Suprapubic skin (tissue), 4 donors: ENCODE results near the gene PSME3IP1. TPM values are rescaled to one million over a fixed set of nuclear protein-coding genes. Genes with fewer than 3 reads are reported as not detected.

Experiments
- DNase-seq, 2 donors: peaks; one replicate each; pipeline ENCODE4 v3.0.0-alpha.2; 2019; ENCODE audit warnings: low spot score in 2 of 2
- H3K27ac ChIP-seq: fragments of 200-600 bp; sonication (generic); one replicate; pipeline ENCODE4 v1.5.1; 2019
- H3K27me3 ChIP-seq: fragments of 200-600 bp; sonication (generic); one replicate; pipeline ENCODE4 v1.5.1; 2019
- H3K36me3 ChIP-seq: fragments of 200-600 bp; sonication (generic); one replicate; pipeline ENCODE4 v1.5.1; 2019
- H3K4me1 ChIP-seq: fragments of 200-600 bp; sonication (generic); one replicate; pipeline ENCODE4 v1.5.1; 2019
- H3K4me3 ChIP-seq: fragments of 200-600 bp; sonication (generic); one replicate; pipeline ENCODE4 v1.5.1; 2019; ENCODE audit warnings: mild to moderate bottlenecking
- H3K9me3 ChIP-seq: fragments of 200-600 bp; sonication (generic); one replicate; pipeline ENCODE4 v1.5.1; 2019
- CTCF ChIP-seq, 2 donors: fragments of 200-600 bp in 1 of 2; fragments of 450-650 bp in 1 of 2; sonication (generic) in 1 of 2; IDR thresholded peaks; one replicate each; pipeline ENCODE4 v1.5.1; 2016 to 2019; ENCODE audit warnings: antibody characterized with exemption in 2 of 2, mild to moderate bottlenecking in 1 of 2, moderate library complexity in 1 of 2
- EP300 ChIP-seq: sonication (generic); formaldehyde crosslinking; IDR thresholded peaks from one replicate; pipeline ENCODE4 v1.6.1; 2017; ENCODE audit warnings: antibody characterized with exemption
- POLR2A ChIP-seq, 2 donors: fragments of 450-650 bp; IDR thresholded peaks; one replicate each; pipeline ENCODE4 v1.6.1; 2017; ENCODE audit warnings: antibody characterized with exemption in 2 of 2, mild to moderate bottlenecking in 2 of 2, moderate library complexity in 2 of 2
- POLR2AphosphoS5 ChIP-seq, 3 donors: sonication (generic); formaldehyde crosslinking; IDR thresholded peaks; one replicate each; pipeline ENCODE4 v1.6.1; 2017; ENCODE audit warnings: antibody characterized with exemption in 3 of 3
- WGBS: methylation state at CpG from one replicate; pipeline ENCODE4 v1.1.5; 2018; 5-methylcytosine and 5-hydroxymethylcytosine counted together
- total RNA-seq, 4 donors: library from RNA; depleted of rRNA; stranded (reverse); fragments of >200 nt; gene quantifications; one replicate each; pipeline ENCODE4 v1.1.0, GENCODE V29; 2016

PSME3IP1 gene
- total RNA-seq, 4 donors from 2014 or later: 47.1 to 109 (median 60.3) TPM

- Histone ChIP-seq H3K27ac (no peak overlapping the region), H3K27me3 (no peaks in the 10 kb centered on the region), H3K36me3 (peaks cover 53% of the 10 kb centered on the region), H3K4me3 (no peak overlapping the region), H3K9me3 (no peaks in the 10 kb centered on the region), H3K4me1 (peaks cover 20% of the 10 kb centered on the region)
- no peak for DNase-seq
- TF ChIP-seq CTCF (IDR thresholded peaks at IDR 0.05): peak; percentile 15 to 58
- no peak for TF ChIP-seq POLR2A (IDR thresholded peaks at IDR 0.05)
- no peak for TF ChIP-seq POLR2AphosphoS5 (IDR thresholded peaks at IDR 0.05)
- WGBS: 8% methylated on average over 4 of the region's 4 CpGs
These were observed 17.9 kb downstream of the PSME3IP1 start for GRCh38 chr16:57167953-57168352.

- Histone ChIP-seq H3K4me1 (peaks cover 20% of the 10 kb centered on the region), H3K27me3 (no peaks in the 10 kb centered on the region), H3K4me3 (no peak overlapping the region), H3K9me3 (no peaks in the 10 kb centered on the region), H3K36me3 (peaks cover 53% of the 10 kb centered on the region), H3K27ac (peak overlapping the region; percentile 43)
- TF ChIP-seq EP300 (no peak), CTCF (IDR thresholded peaks at IDR 0.05) (no peak), POLR2AphosphoS5 (IDR thresholded peaks at IDR 0.05) (no peak), POLR2A (IDR thresholded peaks at IDR 0.05) (no peak)
- WGBS: 50% methylated on average over 3 of the region's 3 CpGs
- DNase-seq: no peak
These were observed 18.3 kb downstream of the PSME3IP1 start for GRCh38 chr16:57167538-57167937.

- Histone ChIP-seq H3K27ac (peak overlapping the region; percentile 43), H3K27me3 (no peaks in the 10 kb centered on the region), H3K4me1 (peaks cover 20% of the 10 kb centered on the region), H3K4me3 (no peak overlapping the region), H3K36me3 (peaks cover 53% of the 10 kb centered on the region), H3K9me3 (no peaks in the 10 kb centered on the region)
- no peak for DNase-seq
- TF ChIP-seq CTCF (IDR thresholded peaks at IDR 0.05) (no peak), POLR2A (IDR thresholded peaks at IDR 0.05) (no peak), EP300 (no peak), POLR2AphosphoS5 (IDR thresholded peaks at IDR 0.05) (no peak)
- WGBS: 37% methylated on average over 7 of the region's 7 CpGs
These were observed 18.9 kb downstream of the PSME3IP1 start for GRCh38 chr16:57166951-57167350.

GRCh38 chr16:57166451-57166850 is 19.4 kb downstream of the PSME3IP1 start:
- H3K27me3 ChIP-seq: no peaks in the 10 kb centered on the region
- H3K9me3 ChIP-seq: no peaks in the 10 kb centered on the region
- no peak for TF ChIP-seq POLR2A (IDR thresholded peaks at IDR 0.05)
- TF ChIP-seq EP300: no peak
- no peak for TF ChIP-seq CTCF (IDR thresholded peaks at IDR 0.05)
- no peak for TF ChIP-seq POLR2AphosphoS5 (IDR thresholded peaks at IDR 0.05)
- no peak overlapping the region for H3K4me3 ChIP-seq
- no peak for DNase-seq
- peaks cover 20% of the 10 kb centered on the region for H3K4me1 ChIP-seq
- H3K36me3 ChIP-seq: peaks cover 50% of the 10 kb centered on the region
- H3K27ac ChIP-seq: peak overlapping the region; percentile 43

- no peak overlapping the region for H3K27ac ChIP-seq
- H3K27me3 ChIP-seq: no peaks in the 10 kb centered on the region
- 54% methylated on average over 3 of the region's 3 CpGs for WGBS
- no peaks in the 10 kb centered on the region for H3K9me3 ChIP-seq
- peaks cover 45% of the 10 kb centered on the region for H3K36me3 ChIP-seq
- DNase-seq: no peak
- H3K4me3 ChIP-seq: no peak overlapping the region
- peaks cover 20% of the 10 kb centered on the region for H3K4me1 ChIP-seq
- TF ChIP-seq POLR2A (IDR thresholded peaks at IDR 0.05): no peak
- no peak for TF ChIP-seq CTCF (IDR thresholded peaks at IDR 0.05)
- no peak for TF ChIP-seq POLR2AphosphoS5 (IDR thresholded peaks at IDR 0.05)
- no peak for TF ChIP-seq EP300
These were observed 19.9 kb downstream of the PSME3IP1 start for GRCh38 chr16:57165938-57166337.
